GM13977 (cell line): ENCODE results near the gene GLIS2.

Experiments
- DNase-seq: peaks from one replicate; pipeline ENCODE4 v3.0.0; 2012; ENCODE audit warnings: low spot score
- in situ Hi-C: fragments of 300-500 bp; cut with MboI; formaldehyde crosslinking; loops from one replicate; pipeline ENCODE4 v1.12.0; 2022; ENCODE audit warnings: low sequenced_read_pairs, low pct_unique_long_range_greater_than_20kb, mixed read lengths, inconsistent platforms; ENCODE audit not compliant: unreplicated experiment
- TF ChIP-seq, protein P1 (sequence below): IDR thresholded peaks from 2 replicates; pipeline ENCODE4 v1.5.1; 2012; ENCODE audit warnings: mild to moderate bottlenecking, control low read depth; ENCODE audit not compliant: insufficient read depth; ENCODE audit errors: extremely low read depth, missing control alignments

The GLIS2 gene

DNA sequence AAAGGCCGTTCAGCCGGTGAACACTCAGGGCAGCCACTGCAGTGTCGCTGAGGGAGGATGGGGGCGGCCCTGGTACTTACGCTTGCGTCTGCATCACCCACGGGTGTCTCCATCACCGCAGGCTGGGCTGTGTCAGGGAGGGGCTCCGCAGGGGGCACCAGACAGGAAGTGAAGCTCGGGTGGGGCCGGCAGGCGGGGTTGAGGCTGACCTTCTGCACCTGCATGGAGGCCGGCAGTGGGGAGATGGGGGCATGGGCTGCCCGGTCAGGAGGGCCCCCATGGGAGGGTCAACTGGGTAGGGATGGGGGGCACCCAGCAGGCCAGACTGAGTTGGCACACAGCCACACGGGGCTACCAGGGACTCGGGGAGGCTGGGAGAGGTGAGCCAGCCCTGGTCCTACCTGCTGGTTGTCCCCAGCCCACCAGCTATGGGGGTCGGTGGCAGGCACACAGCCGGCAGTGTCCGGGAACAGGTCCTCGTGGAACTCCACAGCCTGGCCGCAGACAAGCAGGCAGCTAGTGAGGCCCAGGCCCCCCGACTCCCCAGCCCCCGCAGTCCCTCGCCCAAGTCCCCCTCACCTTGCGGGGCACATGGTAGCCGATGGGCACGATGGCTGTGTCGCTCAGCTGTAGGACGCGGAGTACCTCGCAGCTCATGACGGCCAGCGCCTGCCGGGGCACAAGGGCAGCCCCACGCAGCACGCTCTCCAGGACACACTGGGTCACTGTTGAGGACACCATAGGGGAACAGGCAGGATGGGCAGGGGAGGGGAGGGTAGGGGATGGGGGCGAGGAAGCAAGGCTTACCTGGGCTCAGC is 48.5 kb downstream of the GLIS2 start:
- TF ChIP-seq, protein P1, sequence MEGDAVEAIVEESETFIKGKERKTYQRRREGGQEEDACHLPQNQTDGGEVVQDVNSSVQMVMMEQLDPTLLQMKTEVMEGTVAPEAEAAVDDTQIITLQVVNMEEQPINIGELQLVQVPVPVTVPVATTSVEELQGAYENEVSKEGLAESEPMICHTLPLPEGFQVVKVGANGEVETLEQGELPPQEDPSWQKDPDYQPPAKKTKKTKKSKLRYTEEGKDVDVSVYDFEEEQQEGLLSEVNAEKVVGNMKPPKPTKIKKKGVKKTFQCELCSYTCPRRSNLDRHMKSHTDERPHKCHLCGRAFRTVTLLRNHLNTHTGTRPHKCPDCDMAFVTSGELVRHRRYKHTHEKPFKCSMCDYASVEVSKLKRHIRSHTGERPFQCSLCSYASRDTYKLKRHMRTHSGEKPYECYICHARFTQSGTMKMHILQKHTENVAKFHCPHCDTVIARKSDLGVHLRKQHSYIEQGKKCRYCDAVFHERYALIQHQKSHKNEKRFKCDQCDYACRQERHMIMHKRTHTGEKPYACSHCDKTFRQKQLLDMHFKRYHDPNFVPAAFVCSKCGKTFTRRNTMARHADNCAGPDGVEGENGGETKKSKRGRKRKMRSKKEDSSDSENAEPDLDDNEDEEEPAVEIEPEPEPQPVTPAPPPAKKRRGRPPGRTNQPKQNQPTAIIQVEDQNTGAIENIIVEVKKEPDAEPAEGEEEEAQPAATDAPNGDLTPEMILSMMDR: no peak
- no peak for DNase-seq
- in situ Hi-C loops: no loop called here

DNA sequence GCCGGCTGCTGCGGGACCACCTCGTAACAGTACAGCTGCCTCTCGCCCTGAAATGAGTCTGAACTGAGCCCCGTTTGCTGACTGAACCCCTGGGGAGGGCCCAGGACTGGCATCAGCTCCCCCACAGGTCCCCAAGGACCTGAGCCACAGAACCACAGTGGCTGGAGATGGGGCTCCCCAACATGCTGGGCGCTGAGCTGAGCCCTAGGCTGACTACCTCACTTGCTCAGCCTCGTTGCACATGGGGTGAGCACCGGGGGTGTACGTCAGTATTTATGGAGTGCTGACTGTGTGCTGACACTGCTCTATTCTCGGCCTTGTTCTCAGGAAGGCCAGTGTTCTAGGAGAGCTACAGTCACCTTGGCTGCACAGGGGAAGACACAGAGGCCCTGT is 49.1 kb downstream of the GLIS2 start:
- in situ Hi-C loops: no loop called here

DNA sequence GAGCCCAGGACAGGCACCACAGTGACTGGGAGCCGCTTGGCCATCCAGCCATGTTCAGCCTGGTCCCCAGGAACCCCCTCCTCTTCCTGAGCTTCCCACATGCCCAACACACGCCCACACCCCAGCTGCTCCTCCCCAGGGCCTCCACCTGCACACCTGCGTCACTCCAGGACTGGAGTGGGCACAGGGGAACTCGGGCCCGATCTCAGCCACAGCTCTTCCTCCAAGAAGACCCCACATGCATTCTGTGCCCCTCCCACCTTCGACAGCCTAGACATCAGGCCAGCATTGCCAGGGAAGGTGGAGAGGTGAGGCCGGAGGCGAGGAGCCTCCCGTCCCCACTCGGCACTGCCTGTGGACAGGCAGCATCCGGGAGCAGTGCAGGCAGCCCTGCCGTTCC is 49.7 kb downstream of the GLIS2 start:
- TF ChIP-seq, protein P1: no peak
- in situ Hi-C loops: no loop called here
- no peak for DNase-seq

More for the DNA sequence above, 49.1 kb downstream of the GLIS2 start:
- DNase-seq: no peak
- TF ChIP-seq, protein P1: no peak

DNA sequence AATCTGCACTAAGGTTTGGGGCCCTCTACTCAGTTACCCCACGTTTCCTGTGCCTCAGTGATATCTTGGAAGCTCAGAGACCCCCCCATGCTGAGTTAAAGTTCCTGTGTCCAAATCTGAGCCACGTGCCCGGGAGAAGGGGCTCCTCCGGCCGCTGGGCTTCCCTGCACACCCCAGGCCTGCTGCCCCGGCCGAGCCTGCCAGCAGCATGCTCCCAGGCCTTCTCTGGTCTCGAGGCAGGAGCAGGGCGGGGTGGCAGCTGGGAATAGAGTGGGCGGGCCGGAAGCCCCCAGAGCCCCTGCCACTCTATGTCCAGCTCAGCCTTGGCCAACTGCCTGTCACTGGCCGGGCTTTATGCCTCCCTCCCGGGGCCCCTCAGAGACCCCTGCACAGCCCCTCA is 50.1 kb downstream of the GLIS2 start:
- no peak for DNase-seq
- in situ Hi-C loops: no loop called here
- TF ChIP-seq, protein P1: no peak

DNA sequence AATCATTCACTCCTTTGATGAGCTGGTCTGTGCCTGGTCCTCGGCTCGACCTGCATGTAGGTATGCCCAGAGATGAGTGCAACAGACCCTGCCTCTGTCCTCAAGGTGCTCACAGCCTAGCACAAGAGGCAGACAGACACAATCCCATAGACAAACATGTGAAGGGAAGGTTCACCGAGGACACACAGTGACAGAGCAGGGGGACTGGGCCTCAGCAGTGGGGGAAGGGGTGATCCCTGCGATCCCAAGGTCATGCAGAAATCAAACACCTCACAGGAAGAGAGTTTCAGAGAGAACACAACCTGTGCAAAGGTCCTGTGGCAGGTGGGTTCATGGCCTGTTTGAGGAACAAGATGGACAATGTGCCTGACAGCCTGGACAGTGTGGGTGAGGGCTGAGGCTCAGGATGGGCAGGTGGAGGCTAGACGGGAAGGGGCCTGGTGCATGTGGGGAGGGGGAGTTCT is 51.6 kb downstream of the GLIS2 start:
- no peak for DNase-seq
- in situ Hi-C loops: no loop called here
- TF ChIP-seq, protein P1: no peak

DNA sequence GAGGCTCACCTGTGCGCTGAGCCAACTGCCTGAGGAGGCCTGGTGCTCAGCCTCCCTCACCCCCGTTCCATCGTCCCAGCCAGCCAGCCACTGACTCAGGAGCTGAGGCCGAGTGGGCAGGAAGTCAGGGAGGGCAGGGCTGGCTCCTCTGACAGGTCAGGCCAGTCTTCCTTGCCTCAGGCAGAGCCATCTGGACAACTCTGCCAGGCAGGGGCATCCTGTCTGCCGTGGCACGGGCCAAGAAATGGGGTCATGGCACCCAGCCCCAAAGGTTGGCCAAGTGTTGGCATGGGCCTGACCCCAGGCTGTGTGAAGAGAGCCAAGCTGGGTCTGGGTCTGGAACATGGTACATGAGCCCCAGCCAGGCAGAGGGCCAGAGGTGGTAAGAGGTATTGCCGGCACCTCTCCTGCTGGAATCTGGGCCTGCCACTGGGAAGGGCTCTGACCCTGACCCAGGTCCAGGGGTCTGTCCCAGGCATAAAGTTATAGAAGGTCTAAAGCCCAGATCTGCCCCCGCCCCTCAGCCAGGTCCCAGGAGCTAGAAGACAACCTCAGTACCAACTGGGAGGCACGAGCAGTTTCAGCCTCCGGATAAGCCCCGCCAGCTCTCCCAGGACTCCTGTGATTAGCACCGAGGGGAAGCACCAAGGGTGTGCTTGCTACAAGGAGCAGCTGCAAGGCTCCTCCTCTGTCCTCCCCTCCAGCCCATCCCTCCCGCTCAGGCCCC is 53.3 kb downstream of the GLIS2 start:
- no peak for DNase-seq
- TF ChIP-seq, protein P1: no peak
- in situ Hi-C loops: no loop called here
